SK-N-MC (cell line): ENCODE data around the gene LINS1.
A peak's percentile ranks its signal among the peaks of the same experiment; 100 is the strongest.

ENCODE experiments used
- DNase-seq: peaks from one replicate; pipeline ENCODE4 v3.0.0-alpha.2; 2011; ENCODE audit warnings: low read depth, low spot score
- H3K27ac ChIP-seq: fragments of 200-600 bp; sonication (generic); 2 replicates; pipeline ENCODE4 v1.5.1; 2016; ENCODE audit warnings: mixed run types
- H3K36me3 ChIP-seq: fragments of 200-600 bp; sonication (generic); 2 replicates; pipeline ENCODE4 v1.6.1; 2017; ENCODE audit warnings: antibody characterized with exemption, low read length, mixed read lengths; ENCODE audit not compliant: insufficient read depth
- H3K4me3 ChIP-seq: fragments of 200-600 bp; sonication (generic); 2 replicates; pipeline ENCODE4 v1.5.1; 2016
- H3K9ac ChIP-seq: fragments of 200-600 bp; sonication (generic); 2 replicates; pipeline ENCODE4 v1.8.0; 2017; ENCODE audit warnings: mixed run types, mixed read lengths; ENCODE audit not compliant: insufficient read length
- H3K9me3 ChIP-seq: fragments of 200-600 bp; sonication (generic); 2 replicates; pipeline ENCODE4 v1.6.1; 2017; ENCODE audit warnings: low read depth, mild to moderate bottlenecking, antibody characterized with exemption, low read length, moderate library complexity, mixed read lengths
- EZH2 ChIP-seq: fragments of 200-600 bp; sonication (generic); IDR thresholded peaks from one replicate; pipeline ENCODE4 v1.6.1; 2017; ENCODE audit warnings: antibody characterized with exemption
- FOXP2 ChIP-seq: optimal IDR thresholded peaks from 2 replicates; pipeline ENCODE3; 2011; ENCODE audit warnings: mild to moderate bottlenecking, moderate library complexity; ENCODE audit not compliant: insufficient read depth; ENCODE audit errors: extremely low read length, control extremely low read depth
- POLR2AphosphoS5 ChIP-seq: IDR thresholded peaks from 2 replicates; pipeline ENCODE4 v1.6.1; 2012; ENCODE audit warnings: mild to moderate bottlenecking, low read depth, low read length, borderline replicate concordance

Gene LINS1, protein sequence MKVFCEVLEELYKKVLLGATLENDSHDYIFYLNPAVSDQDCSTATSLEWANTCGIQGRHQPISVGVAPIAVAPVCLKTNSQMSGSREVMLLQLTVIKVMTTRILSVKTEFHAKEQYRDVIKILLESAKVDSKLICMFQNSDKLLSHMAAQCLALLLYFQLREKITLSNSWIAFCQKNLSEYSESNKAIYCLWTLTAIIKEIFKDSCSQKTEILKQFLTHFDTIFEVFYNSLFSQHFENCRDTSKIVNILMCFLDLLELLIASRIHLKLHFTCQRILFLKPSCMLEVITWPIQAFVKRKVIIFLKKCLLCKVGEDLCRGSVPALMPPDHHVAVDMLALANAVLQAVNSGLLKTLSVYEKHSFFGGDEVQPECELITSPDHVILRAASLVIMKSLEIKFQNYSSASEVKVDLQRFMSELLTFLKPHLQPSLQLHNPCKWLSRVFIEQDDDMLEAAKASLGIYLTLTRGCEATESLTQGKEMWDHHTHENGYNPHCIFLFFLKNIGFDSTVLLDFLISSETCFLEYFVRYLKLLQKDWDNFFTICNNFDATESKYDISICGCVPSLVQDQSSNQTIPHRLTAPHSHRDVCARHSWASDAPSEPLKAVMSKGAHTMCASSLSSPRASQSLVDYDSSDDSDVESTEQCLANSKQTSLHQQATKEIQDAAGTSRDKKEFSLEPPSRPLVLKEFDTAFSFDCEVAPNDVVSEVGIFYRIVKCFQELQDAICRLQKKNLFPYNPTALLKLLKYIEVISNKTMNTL

DNA sequence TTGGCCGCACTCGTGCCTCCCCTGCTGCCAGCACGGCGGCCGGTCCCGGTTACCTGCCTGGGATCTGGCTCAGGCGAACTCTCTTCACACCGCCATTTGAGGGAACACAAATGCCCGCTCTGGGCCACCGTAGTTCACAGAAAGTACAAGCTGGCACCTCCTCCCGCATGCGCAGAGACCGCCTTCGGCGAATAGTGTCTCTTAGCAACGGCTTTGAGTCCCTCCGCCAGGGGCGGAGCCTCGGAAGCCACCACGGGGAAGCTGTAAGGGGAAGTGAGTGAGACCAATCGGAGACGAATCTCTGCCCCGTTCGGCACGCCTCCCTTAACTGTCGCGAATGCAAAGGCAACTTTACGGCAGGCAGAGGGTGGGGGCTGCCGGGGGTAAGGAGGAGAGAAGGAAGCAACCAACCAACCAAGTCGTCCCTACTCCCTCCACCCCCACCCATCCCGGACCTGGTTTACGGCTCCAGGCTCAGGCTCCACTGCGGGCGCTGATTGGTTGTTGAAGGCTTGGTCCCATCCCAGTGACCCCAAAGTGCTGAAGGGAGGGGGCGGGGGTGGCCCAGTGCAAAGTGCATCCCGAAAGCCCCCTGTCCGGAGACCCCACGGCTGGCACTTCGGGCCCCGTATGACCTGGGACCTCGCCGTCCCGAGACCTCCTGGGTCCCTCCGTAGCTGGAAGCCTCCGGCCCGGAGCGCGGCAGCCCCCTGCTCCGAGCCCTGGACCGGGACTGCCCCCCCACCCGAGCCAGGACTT, at the start of gene LINS1, which contains the start of gene ASB7:
LINS1 (minus strand) TSS at position 121 of the 759 bp plus-strand sequence. CDS start 21,342 bp downstream, outside the sequence.
ASB7 (plus strand) TSS at position 526 of the 759 bp plus-strand sequence. CDS start 9,628 bp downstream, outside the sequence.
- Histone ChIP-seq H3K27ac (no peak within 1 kb of the TSS), H3K36me3 (peaks cover 10% of the 10 kb centered on the region), H3K9me3 (no peaks in the 10 kb centered on the region), H3K9ac (peak within 1 kb of the TSS; percentile 96), H3K4me3 (peak within 1 kb of the TSS; percentile 98)
- TF ChIP-seq FOXP2: peak; percentile 13
- TF ChIP-seq POLR2AphosphoS5: peak; percentile 80
- TF ChIP-seq EZH2: no peak
- DNase-seq: peak; percentile 96

DNA sequence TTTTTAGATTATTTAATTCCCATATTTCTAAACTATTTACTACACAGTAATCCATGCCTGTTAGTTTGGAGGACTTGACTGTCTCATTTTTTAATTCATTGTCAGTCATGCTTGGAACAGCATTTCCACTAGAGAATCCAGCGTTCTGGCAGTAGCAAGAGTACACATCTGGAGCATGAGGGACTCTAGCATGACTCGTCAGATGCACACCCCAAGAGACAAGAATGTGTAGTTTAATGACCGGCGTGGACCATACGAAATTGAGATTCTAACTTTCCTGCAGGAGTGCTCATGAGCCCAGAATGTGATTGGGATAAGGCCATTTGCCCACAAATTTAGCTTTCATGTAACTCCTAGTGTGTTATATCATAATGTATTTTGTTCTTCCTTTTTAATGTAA, 49.3 kb upstream of the LINS1 start:
- DNase-seq: no peak
- TF ChIP-seq POLR2AphosphoS5 (no peak), EZH2 (no peak)

DNA sequence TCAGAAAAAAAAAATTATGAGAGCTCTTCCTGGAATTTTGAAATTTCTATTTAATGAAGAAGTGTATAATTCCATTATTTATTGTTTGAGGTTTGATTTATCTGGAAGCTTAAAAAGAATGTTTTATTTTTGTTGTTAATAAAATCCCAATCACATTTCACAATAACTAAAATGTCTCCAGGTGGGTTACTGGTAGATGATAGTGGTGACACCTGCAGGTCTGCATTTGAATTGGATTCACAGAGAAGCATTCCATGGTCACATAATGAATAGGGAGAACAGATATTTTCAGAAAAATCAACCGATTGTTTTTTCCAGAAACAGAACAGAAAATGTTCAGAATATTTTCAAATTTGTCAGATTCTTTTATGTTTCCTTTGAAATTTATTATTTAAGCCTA, 48.7 kb upstream of the LINS1 start:
- no peaks in the 10 kb centered on the region for H3K36me3 ChIP-seq
- no peak overlapping the region for H3K27ac ChIP-seq
- H3K4me3 ChIP-seq: no peak overlapping the region
- no peak for DNase-seq
- no peaks in the 10 kb centered on the region for H3K9me3 ChIP-seq
- TF ChIP-seq FOXP2 (no peak), POLR2AphosphoS5 (no peak), EZH2 (no peak)
- H3K9ac ChIP-seq: no peak overlapping the region

More for the DNA sequence above, 49.3 kb upstream of the LINS1 start:
- Histone ChIP-seq H3K36me3 (no peaks in the 10 kb centered on the region), H3K9ac (no peak overlapping the region), H3K27ac (no peak overlapping the region), H3K4me3 (no peak overlapping the region), H3K9me3 (no peaks in the 10 kb centered on the region)

GRCh38 chr15:100648951-100649350, 47.0 kb upstream of the LINS1 start:
- H3K36me3 ChIP-seq: no peaks in the 10 kb centered on the region

GRCh38 chr15:100645671-100646070, 43.7 kb upstream of the LINS1 start:
- Histone ChIP-seq H3K9ac (no peak overlapping the region), H3K9me3 (no peaks in the 10 kb centered on the region), H3K27ac (no peak overlapping the region), H3K4me3 (no peak overlapping the region), H3K36me3 (no peaks in the 10 kb centered on the region)
- TF ChIP-seq EZH2 (no peak), POLR2AphosphoS5 (no peak), FOXP2 (no peak)
- DNase-seq: no peak

More at GRCh38 chr15:100648951-100649350, 47.0 kb upstream of the LINS1 start:
- TF ChIP-seq FOXP2 (no peak), POLR2AphosphoS5 (no peak), EZH2 (no peak)
- H3K9me3 ChIP-seq: no peaks in the 10 kb centered on the region
- no peak overlapping the region for H3K4me3 ChIP-seq
- DNase-seq: no peak
- no peak overlapping the region for H3K9ac ChIP-seq
- H3K27ac ChIP-seq: no peak overlapping the region

DNA sequence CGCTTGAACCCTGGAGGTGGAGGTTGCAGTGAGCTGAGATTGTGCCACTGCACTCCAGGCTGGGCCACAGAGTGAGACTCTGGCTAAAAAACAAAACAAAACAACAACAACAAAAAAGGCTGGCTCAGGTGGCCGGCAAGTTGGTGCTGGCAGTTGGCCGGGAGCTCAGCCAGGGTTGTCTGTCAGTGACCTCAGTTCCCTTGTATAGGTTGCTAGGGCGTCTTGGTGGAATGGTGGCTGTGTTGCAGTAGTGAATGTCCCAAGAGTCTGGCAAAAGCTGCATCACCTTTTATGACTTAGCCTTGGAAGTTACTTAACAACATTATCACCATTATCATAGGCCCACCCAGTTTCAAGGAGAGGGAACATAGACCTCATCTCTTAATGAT, 41.0 kb upstream of the LINS1 start:
- H3K36me3 ChIP-seq: no peaks in the 10 kb centered on the region
- H3K9ac ChIP-seq: no peak overlapping the region
- no peak for TF ChIP-seq POLR2AphosphoS5
- TF ChIP-seq EZH2: no peak
- no peak for TF ChIP-seq FOXP2
- no peak for DNase-seq
- no peaks in the 10 kb centered on the region for H3K9me3 ChIP-seq
- H3K4me3 ChIP-seq: no peak overlapping the region
- H3K27ac ChIP-seq: no peak overlapping the region

DNA sequence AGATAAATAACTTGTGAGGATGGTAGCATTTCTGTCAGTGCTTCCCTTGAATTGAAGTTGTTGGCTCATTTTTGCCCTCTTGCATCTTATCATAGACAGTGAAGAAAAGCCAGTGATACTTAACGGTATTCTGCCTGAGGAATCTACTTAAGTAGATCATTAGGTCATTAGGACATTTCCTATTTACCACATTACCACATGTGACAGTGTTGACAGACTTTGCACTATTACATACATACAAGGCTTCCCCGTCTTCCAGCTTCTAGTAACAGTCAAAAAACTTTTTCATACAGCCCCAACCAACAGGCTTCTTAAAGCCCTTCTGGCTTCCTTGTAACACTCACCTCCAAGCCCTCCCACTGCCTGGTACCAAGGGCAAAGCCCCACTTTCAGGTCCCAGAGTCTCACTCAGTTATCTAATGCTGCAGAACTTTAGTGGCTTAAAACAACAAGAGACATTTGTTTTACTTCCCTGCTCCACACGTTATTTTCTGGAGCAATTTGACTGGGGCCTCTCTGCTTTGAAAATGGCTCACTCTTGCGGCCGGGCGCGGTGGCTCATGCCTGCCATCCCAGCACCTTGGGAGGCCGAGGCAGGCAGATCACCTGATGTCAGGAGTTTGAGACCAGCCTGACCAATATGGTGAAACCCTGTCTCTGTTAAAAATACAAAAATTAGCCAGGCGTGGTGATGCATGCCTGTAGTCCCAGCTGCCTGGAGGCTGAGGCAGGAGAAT, 40.4 kb upstream of the LINS1 start:
- TF ChIP-seq EZH2 (no peak), POLR2AphosphoS5 (no peak), FOXP2 (no peak)
- H3K36me3 ChIP-seq: no peaks in the 10 kb centered on the region
- DNase-seq: no peak
- no peaks in the 10 kb centered on the region for H3K9me3 ChIP-seq
- no peak overlapping the region for H3K9ac ChIP-seq
- no peak overlapping the region for H3K4me3 ChIP-seq
- no peak overlapping the region for H3K27ac ChIP-seq
